Measurements from ENCODE around the gene IQCB1.
"Not testable (repeated sequence)": the region's sequence is repeated elsewhere in the genome, so short reads cannot be mapped to it uniquely, and the experiment has no call there.

GRCh38 chr3:121775095-121775494, 59.8 kb downstream of the IQCB1 start:
- not testable (repeated sequence) for TF ChIP-seq CTCF, POLR2A (IDR thresholded peaks at IDR 0.05)
